HG03045 (cell line): ENCODE measurements around the gene TMEM17.
"Not testable (repeated sequence)": the region's sequence is repeated elsewhere in the genome, so short reads cannot be mapped to it uniquely, and the experiment has no call there.

Source experiments
- ATAC-seq: cut with Tn5 transposase; IDR thresholded peaks from one replicate; pipeline ENCODE4 v1.9.1; 2021; ENCODE audit warnings: mild to moderate bottlenecking, moderate library complexity; ENCODE audit not compliant: unreplicated experiment

The TMEM17 gene

GRCh38 chr2:62505750-62506420 is at the start of gene TMEM17:
Gene TMEM17 (minus strand): TSS chr2:62506195. CDS start chr2:62506129, 66 bp downstream.
- peak; percentile 80 for ATAC-seq

- ATAC-seq = no peak
Observed at GRCh38 chr2:62554440-62554839, 48.4 kb upstream of the TMEM17 start.

GRCh38 chr2:62550461-62550860 is 44.5 kb upstream of the TMEM17 start:
- ATAC-seq = no peak

GRCh38 chr2:62547854-62548253 is 41.9 kb upstream of the TMEM17 start:
- no peak for ATAC-seq

- no peak for ATAC-seq
Observed at GRCh38 chr2:62545261-62545660, 39.3 kb upstream of the TMEM17 start.

- no peak for ATAC-seq
Observed at GRCh38 chr2:62540408-62541168, 34.6 kb upstream of the TMEM17 start.

- ATAC-seq = no peak
Observed at GRCh38 chr2:62539606-62540407, 33.8 kb upstream of the TMEM17 start.

- ATAC-seq = no peak
Observed at GRCh38 chr2:62538756-62539155, 32.8 kb upstream of the TMEM17 start.

GRCh38 chr2:62537814-62538213 is 31.8 kb upstream of the TMEM17 start:
- ATAC-seq = no peak

- no peak for ATAC-seq
Observed at GRCh38 chr2:62536873-62537547, 31.0 kb upstream of the TMEM17 start.

- ATAC-seq = not testable (repeated sequence)
Observed at GRCh38 chr2:62535521-62535920, 29.5 kb upstream of the TMEM17 start.

- ATAC-seq = no peak
Observed at GRCh38 chr2:62531594-62531993, 25.6 kb upstream of the TMEM17 start.

- no peak for ATAC-seq
Observed at GRCh38 chr2:62529758-62530157, 23.8 kb upstream of the TMEM17 start.

- ATAC-seq = no peak
Observed at GRCh38 chr2:62527478-62528210, 21.6 kb upstream of the TMEM17 start.

- ATAC-seq = no peak
Observed at GRCh38 chr2:62526531-62527381, 20.8 kb upstream of the TMEM17 start.

GRCh38 chr2:62525549-62526269 is 19.7 kb upstream of the TMEM17 start:
- ATAC-seq = no peak

- ATAC-seq = no peak
Observed at GRCh38 chr2:62524293-62524941, 18.4 kb upstream of the TMEM17 start.

- ATAC-seq = not testable (repeated sequence)
Observed at GRCh38 chr2:62521061-62521460, 15.1 kb upstream of the TMEM17 start.
